GM23248 (cell line): ENCODE measurements around the gene STARD10. TPM values are rescaled to one million over a fixed set of nuclear protein-coding genes. Genes with fewer than 3 reads are reported as not detected.

Experiments used
- DNase-seq: peaks from one replicate; pipeline ENCODE4 v3.0.0-alpha.2; 2015
- H2AFZ ChIP-seq: fragments of 200-600 bp; sonication (generic); 2 replicates; pipeline ENCODE4 v1.6.1; 2016; ENCODE audit warnings: antibody characterized with exemption
- H3F3A ChIP-seq: fragments of 200-600 bp; sonication (generic); 2 replicates; pipeline ENCODE4 v1.6.1; 2016; ENCODE audit warnings: mild to moderate bottlenecking, antibody characterized with exemption, mixed run types; ENCODE audit not compliant: insufficient read depth
- H3K27ac ChIP-seq: fragments of 200-600 bp; sonication (generic); 2 replicates; pipeline ENCODE4 v1.5.1; 2016; ENCODE audit warnings: mild to moderate bottlenecking
- H3K27me3 ChIP-seq: fragments of 200-600 bp; sonication (generic); replicated peaks from 2 replicates; pipeline ENCODE4 v1.6.1; 2016; ENCODE audit warnings: mild to moderate bottlenecking; ENCODE audit not compliant: insufficient read depth
- H3K36me3 ChIP-seq: fragments of 200-600 bp; sonication (generic); 2 replicates; pipeline ENCODE4 v1.6.1; 2016; ENCODE audit warnings: low read depth, mild to moderate bottlenecking
- H3K4me1 ChIP-seq: fragments of 200-600 bp; sonication (generic); 2 replicates; pipeline ENCODE4 v1.6.1; 2016; ENCODE audit warnings: mild to moderate bottlenecking; ENCODE audit not compliant: insufficient read depth
- H3K4me2 ChIP-seq: fragments of 200-600 bp; sonication (generic); one replicate; pipeline ENCODE4 v1.6.1; 2016; ENCODE audit warnings: mild to moderate bottlenecking; ENCODE audit not compliant: unreplicated experiment
- H3K4me3 ChIP-seq: fragments of 200-600 bp; sonication (generic); 2 replicates; pipeline ENCODE4 v1.5.1; 2016; ENCODE audit warnings: mild to moderate bottlenecking
- H3K79me2 ChIP-seq: fragments of 200-600 bp; sonication (generic); 2 replicates; pipeline ENCODE4 v1.6.1; 2016; ENCODE audit warnings: mild to moderate bottlenecking; ENCODE audit not compliant: insufficient read depth
- H3K9ac ChIP-seq: fragments of 200-600 bp; sonication (generic); 2 replicates; pipeline ENCODE4 v1.6.1; 2016; ENCODE audit warnings: mild to moderate bottlenecking
- H3K9me2 ChIP-seq: fragments of 200-600 bp; sonication (generic); 2 replicates; pipeline ENCODE4 v1.6.1; 2016; ENCODE audit warnings: mixed run types, mild to moderate bottlenecking, moderate library complexity; ENCODE audit not compliant: insufficient read depth
- H3K9me3 ChIP-seq: fragments of 200-600 bp; sonication (generic); one replicate; pipeline ENCODE4 v1.6.1; 2017; ENCODE audit warnings: low read depth
- H4K20me1 ChIP-seq: fragments of 200-600 bp; sonication (generic); 2 replicates; pipeline ENCODE4 v1.6.0; 2016; ENCODE audit not compliant: insufficient read depth
- EZH2 ChIP-seq: fragments of 200-600 bp; sonication (generic); IDR thresholded peaks from 2 replicates; pipeline ENCODE4 v1.6.1; 2018; ENCODE audit warnings: antibody characterized with exemption, mild to moderate bottlenecking; ENCODE audit not compliant: insufficient read depth, poor library complexity, severe bottlenecking
- EZH2phosphoT487 ChIP-seq: fragments of 200-600 bp; sonication (generic); IDR thresholded peaks from 2 replicates; pipeline ENCODE4 v1.6.1; 2018; ENCODE audit warnings: antibody characterized with exemption, moderate library complexity, mild to moderate bottlenecking, low read depth; ENCODE audit not compliant: insufficient read depth
- WGBS, 2 experiments: methylation state at CpG; one replicate each; pipeline ENCODE4 v1.1.6; 2015 to 2017; ENCODE audit warnings: low lambda C conversion rate in 2 of 2, low coverage in 1 of 2; ENCODE audit errors: missing lambda C conversion rate in 2 of 2; 5-methylcytosine and 5-hydroxymethylcytosine counted together
- in situ Hi-C: fragments of 300-500 bp; cut with MboI; formaldehyde crosslinking; loops from 2 replicates; pipeline ENCODE4 v1.15.0; 2020
- polyA plus RNA-seq: library from polyadenylated mRNA; unstranded; fragments of >200 nt; fragmentation: Nextera tagmentation; extraction: Ambion mirVana; gene quantifications from 2 replicates; pipeline ENCODE4 v1.2.1, GENCODE V29; 2016
- total RNA-seq: library from RNA; depleted of rRNA; stranded (reverse); fragments of >200 nt; shearing (Covaris generic); gene quantifications from 2 replicates; pipeline ENCODE4 v1.2.3, GENCODE V29; 2014

STARD10 gene
- total and polyA plus RNA-seq, 2 experiments from 2014 or later = 6.6 to 14.7 TPM

DNA sequence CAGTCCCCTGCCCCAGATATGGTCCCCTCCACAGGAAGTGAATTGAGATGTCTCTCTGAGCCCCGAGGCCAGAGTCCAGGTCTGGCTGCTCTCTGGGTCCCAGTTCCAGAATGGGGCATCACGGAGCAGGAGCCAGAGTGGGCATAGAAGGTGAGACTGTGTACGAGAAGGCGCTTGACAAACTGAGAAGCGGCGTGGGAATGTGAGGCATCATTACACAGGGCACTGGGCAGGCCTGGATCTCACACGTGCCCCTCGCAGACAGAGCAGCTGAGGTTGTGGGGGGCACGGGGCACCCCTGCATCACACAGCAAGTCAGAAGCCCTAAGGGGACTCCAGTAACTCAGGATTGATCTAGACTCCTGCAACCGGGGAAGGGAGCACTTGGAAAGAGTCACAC, 9.2 kb downstream of the STARD10 start:
- H3K9ac ChIP-seq = no peak overlapping the region
- H3K4me1 ChIP-seq = peaks cover 7% of the 10 kb centered on the region
- no peak overlapping the region for H3K4me3 ChIP-seq
- no peaks in the 10 kb centered on the region for H3K79me2 ChIP-seq
- no peak for DNase-seq
- no peaks in the 10 kb centered on the region for H3K9me2 ChIP-seq
- H3K9me3 ChIP-seq = no peaks in the 10 kb centered on the region
- in situ Hi-C loops = no loop called here
- H3K4me2 ChIP-seq = no peak overlapping the region
- no peaks in the 10 kb centered on the region for H3K36me3 ChIP-seq
- no peaks in the 10 kb centered on the region for H3K27me3 ChIP-seq
- no peak overlapping the region for H3K27ac ChIP-seq
- no peak overlapping the region for H2AFZ ChIP-seq
- TF ChIP-seq EZH2 = no peak
- no peak for TF ChIP-seq EZH2phosphoT487
- H3F3A ChIP-seq = no peaks in the 10 kb centered on the region
- 86 to 90% methylated on average over 10 of the region's 10 CpGs for WGBS, 2 experiments
- H4K20me1 ChIP-seq = no peaks in the 10 kb centered on the region

DNA sequence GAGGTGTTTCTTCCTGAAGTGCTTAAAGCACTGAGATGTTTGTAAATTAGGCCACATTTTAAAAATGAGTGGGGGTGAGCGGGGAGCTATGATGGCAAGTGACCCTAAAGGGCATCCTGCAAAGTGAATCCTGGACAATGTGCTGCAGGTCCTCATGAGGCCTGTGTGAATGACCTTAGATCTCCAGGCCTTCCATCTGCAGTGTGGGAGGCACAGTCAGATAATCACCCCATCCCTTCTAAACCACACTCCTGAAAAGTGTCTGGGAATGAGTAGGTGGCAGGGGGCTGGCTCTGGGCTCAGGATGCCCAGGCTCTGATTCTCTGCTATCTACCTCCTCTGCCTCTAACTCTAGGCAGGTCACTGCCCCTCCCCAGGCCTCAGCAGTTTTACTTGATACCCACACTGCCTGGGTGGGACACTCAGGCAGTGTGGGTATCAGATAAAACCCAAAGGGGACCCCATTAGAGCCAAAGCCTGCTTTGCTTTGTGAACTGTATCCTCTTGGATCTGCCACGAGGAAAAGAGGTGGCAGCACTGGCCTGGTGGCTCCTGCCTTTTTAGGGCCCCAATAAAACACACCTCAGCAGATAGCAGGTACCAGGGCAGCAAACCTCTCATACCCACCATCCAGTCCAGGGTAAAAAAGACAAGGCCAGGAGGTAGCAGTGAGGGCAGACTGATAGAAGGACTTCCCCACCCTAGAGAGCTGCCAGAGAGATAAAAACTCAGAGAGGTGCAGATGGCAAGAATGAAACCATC, 10.5 kb downstream of the STARD10 start:
- Histone ChIP-seq H3K9ac (no peak overlapping the region), H3K36me3 (no peaks in the 10 kb centered on the region), H3K27me3 (no peaks in the 10 kb centered on the region), H3K79me2 (no peaks in the 10 kb centered on the region), H3K4me1 (no peaks in the 10 kb centered on the region), H3K9me2 (no peaks in the 10 kb centered on the region), H3K4me3 (no peak overlapping the region), H3K4me2 (no peak overlapping the region), H3K9me3 (no peaks in the 10 kb centered on the region), H3K27ac (no peak overlapping the region), H3F3A (no peaks in the 10 kb centered on the region), H2AFZ (no peak overlapping the region), H4K20me1 (no peaks in the 10 kb centered on the region)
- 78 to 79% methylated on average over 2 of the region's 2 CpGs for WGBS, 2 experiments
- TF ChIP-seq EZH2phosphoT487 = no peak
- TF ChIP-seq EZH2 = no peak
- no peak for DNase-seq
- in situ Hi-C loops = no loop called here

DNA sequence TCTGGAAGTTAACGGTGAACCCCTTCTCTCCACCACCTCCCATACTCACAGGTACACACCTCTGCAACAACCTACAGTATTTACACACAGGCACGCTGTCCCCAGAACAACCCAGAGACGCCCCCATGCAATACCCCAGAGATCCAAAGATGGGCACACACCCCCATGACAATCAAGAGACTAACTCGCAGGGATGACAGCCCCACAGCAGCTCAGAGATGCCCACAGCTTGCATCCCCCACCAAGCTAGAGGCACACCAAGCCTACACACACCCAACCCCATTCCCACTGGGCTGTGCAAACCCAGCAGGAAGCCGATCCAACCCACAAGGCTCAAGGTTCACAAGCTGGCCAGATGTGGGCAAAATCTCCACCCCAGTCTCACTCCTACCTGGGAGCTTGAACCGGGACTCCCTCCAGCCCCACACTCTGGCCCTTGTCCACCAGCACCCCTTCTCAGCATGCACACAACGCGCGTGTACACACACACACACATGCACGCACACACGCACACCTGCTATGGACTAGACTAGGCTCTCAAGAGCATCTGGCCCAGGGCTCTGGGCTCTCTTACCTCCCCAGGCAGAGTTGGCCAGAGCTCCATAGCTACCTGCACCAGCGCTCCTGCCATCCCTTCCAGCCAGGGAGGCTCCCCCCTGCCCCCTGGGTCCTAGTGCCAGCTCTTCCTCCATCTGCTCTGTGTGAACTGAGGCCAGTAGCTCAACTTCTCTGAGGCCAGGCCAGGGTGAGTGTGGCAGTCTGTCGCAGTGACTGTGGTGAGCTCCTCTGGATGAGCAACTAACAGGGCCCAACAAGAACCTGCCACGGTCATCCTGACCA, 11.5 kb downstream of the STARD10 start:
- Histone ChIP-seq H3F3A (no peaks in the 10 kb centered on the region), H3K4me1 (no peaks in the 10 kb centered on the region), H3K79me2 (no peaks in the 10 kb centered on the region), H3K27ac (no peak overlapping the region), H3K36me3 (no peaks in the 10 kb centered on the region), H3K9me3 (no peaks in the 10 kb centered on the region), H3K9me2 (no peaks in the 10 kb centered on the region), H3K27me3 (no peaks in the 10 kb centered on the region), H2AFZ (no peak overlapping the region; the same call in 1 of the 2 replicates), H3K4me2 (no peak overlapping the region), H3K9ac (no peak overlapping the region), H4K20me1 (no peaks in the 10 kb centered on the region), H3K4me3 (peak overlapping the region; percentile 37)
- TF ChIP-seq EZH2phosphoT487 = no peak
- in situ Hi-C loops = no loop called here
- 58 to 59% methylated on average over 12 to 14 of the region's 14 CpGs for WGBS, 2 experiments
- no peak for DNase-seq

DNA sequence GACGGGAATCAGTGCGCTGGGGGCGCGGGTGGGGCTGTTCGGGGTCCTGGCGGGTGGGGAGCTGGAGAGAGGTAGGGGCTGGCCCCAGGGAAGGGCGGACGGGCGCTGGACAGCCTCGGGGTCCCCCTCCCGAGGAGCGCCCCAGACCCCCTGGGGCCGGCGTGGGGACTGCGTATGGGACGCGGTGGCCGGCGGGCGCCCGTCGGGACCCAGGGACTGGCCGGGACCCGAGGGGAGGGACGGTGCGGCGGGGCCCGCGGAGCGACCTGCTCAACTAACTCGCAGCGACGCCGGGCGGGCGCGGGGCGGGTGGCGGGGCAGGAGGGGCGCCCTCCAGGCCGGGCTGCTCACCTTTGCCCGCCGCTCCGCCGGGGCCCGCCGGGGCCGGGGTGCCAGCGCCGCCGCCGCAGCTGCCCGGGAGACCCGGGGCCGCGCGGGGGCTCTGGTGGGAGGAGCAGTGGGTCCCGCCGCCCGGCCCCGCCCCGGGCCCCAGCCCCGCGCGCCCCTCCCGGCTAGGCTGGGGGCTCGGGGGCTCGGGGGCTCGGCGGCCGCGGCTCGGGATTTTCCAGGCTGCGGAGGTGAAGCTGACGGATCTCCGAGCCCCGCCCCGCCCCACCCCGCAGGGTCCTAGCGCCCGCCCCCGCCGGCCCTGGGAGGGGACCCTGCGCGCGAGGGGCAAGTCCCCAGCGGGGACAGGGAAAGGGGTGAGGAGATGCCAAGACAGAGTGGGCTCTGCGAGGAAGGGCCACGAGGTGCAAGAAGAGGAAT, 12.3 kb downstream of the STARD10 start:
- Histone ChIP-seq H3K79me2 (no peaks in the 10 kb centered on the region), H3K27me3 (no peaks in the 10 kb centered on the region), H3K9me3 (no peaks in the 10 kb centered on the region), H2AFZ (peak overlapping the region; percentile 58), H3F3A (no peaks in the 10 kb centered on the region), H3K36me3 (no peaks in the 10 kb centered on the region), H3K9ac (peak overlapping the region; percentile 26; the same call in 1 of the 2 replicates), H3K9me2 (no peaks in the 10 kb centered on the region), H3K4me1 (no peaks in the 10 kb centered on the region), H3K27ac (no peak overlapping the region), H4K20me1 (no peaks in the 10 kb centered on the region), H3K4me2 (peak overlapping the region; percentile 76), H3K4me3 (peak overlapping the region; percentile 54)
- peak; percentile 34 for DNase-seq
- in situ Hi-C loops = no loop called here
- 2 to 3% methylated on average over 14 to 82 of the region's 89 CpGs for WGBS, 2 experiments
- TF ChIP-seq EZH2phosphoT487 (no peak), EZH2 (no peak)
